ENCODE results near the gene TTLL13. TPM values are rescaled to one million over a fixed set of nuclear protein-coding genes. Genes with fewer than 3 reads are reported as not detected.
A peak's percentile ranks its signal among the peaks of the same experiment; 100 is the strongest.
"Not testable (repeated sequence)": the region's sequence is repeated elsewhere in the genome, so short reads cannot be mapped to it uniquely, and the experiment has no call there.

The TTLL13 gene
- total RNA-seq, 2 experiments from 2014 or later: 0.45 to 0.58 TPM

GRCh38 chr15:90286678-90287077 is 37.3 kb downstream of the TTLL13 start:
- POLR2A ChIA-PET: interaction anchor here (0.8 kb wide), 1 partner anchor 108 kb away, joined by 4 read pairs; no protein-coding TSS in a partner anchor

DNA sequence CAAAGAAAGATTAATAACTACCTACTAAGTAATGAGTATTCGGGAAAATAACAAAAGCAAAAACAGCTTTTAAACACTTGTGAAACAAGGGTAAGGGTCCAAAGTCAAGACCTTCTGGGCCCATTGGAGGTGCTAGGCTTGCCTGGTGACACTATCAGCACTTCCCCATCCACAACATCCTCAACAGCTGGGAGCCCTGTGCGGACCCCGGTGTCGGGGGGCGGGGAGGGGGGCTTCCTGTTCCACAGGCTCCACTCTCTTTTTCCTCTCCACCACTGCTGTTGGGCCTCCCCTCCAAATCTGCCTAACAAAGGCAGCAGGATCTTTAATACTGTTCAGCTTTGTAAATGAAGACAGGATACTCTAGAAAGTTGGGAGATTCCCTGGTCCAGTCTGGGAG is 37.7 kb downstream of the TTLL13 start:
- no peak overlapping the region for H3K27ac Mint-ChIP-seq
- H3K4me1 Mint-ChIP-seq: peaks cover 6% of the 10 kb centered on the region
- no peak overlapping the region for H3K4me3 Mint-ChIP-seq
- no peaks in the 10 kb centered on the region for H3K36me3 Mint-ChIP-seq (ENCODE audit: low read depth)
- POLR2A ChIA-PET: interaction anchor here (0.8 kb wide), 1 partner anchor 108 kb away, joined by 4 read pairs; no protein-coding TSS in a partner anchor
- no peaks in the 10 kb centered on the region for H3K9me3 Mint-ChIP-seq
- no peak for DNase-seq
- H3K27me3 Mint-ChIP-seq: no peaks in the 10 kb centered on the region
- CTCF ChIA-PET: interaction anchor here (0.6 to 1.7 kb wide), 7 partner anchors 11 to 525 kb away, joined by 3 to 12 read pairs (median 3); partner anchors contain the start of gene IDH2

More at GRCh38 chr15:90286678-90287077, 37.3 kb downstream of the TTLL13 start:
- H3K36me3 Mint-ChIP-seq (ENCODE audit: low read depth): no peaks in the 10 kb centered on the region
- CTCF ChIA-PET: interaction anchor here (0.6 to 1.7 kb wide), 7 partner anchors 11 to 525 kb away, joined by 3 to 12 read pairs (median 3); partner anchors contain the start of gene IDH2
- H3K4me1 Mint-ChIP-seq: peaks cover 4% of the 10 kb centered on the region
- peak; percentile 43 for DNase-seq
- H3K4me3 Mint-ChIP-seq: no peak overlapping the region
- H3K9me3 Mint-ChIP-seq: no peaks in the 10 kb centered on the region
- H3K27ac Mint-ChIP-seq: no peak overlapping the region
- H3K27me3 Mint-ChIP-seq: no peaks in the 10 kb centered on the region

GRCh38 chr15:90287946-90288345 is 38.6 kb downstream of the TTLL13 start:
- H3K4me3 Mint-ChIP-seq: no peak overlapping the region
- H3K27ac Mint-ChIP-seq: no peak overlapping the region
- no peak for DNase-seq
- H3K4me1 Mint-ChIP-seq: peaks cover 6% of the 10 kb centered on the region
- H3K36me3 Mint-ChIP-seq (ENCODE audit: low read depth): no peaks in the 10 kb centered on the region
- H3K27me3 Mint-ChIP-seq: no peaks in the 10 kb centered on the region
- ChIA-PET POLR2A (interaction anchor here (1.4 kb wide), 1 partner anchor 55 kb away, joined by 3 read pairs; the partner anchor contains the start of gene CIB1), CTCF (interaction anchor here (0.6 to 1.6 kb wide), 4 partner anchors 15 to 145 kb away, joined by 3 to 5 read pairs (median 3); no protein-coding TSS in a partner anchor)
- no peaks in the 10 kb centered on the region for H3K9me3 Mint-ChIP-seq

DNA sequence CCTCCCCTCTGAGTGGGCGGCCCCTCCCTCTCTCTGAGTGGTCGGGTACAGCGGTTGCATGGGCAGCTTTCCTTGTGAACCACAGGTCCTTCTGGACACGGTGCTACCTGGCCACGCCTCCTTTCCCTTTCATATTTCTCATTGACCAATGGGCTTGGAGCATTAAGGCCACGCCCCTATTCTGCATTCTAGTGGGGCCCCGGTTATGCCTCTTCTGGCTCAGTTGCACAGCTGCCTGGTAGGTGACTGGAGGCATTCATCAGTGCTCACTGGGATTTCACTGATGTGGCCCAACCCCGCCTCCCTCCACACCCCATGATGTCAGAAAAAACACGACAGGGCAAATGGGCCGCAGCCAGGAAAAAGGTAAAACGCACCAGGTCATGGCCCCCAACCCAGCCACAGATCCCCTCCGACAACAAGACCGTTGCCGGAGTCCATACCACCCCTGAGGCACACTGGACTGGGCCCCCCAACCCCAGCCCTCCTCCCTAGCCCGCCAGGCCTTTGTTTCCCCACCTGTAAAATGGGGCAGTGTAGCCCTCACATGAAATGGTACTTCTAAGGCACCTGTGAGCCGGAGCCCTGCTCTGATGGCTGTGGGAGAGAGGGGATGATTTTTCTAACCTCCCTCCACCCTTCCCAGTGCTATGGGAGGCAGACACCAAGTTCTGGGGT is 42.5 kb downstream of the TTLL13 start:
- Mint-ChIP-seq H3K36me3 (ENCODE audit: low read depth) (no peaks in the 10 kb centered on the region), H3K27me3 (peaks cover 16% of the 10 kb centered on the region), H3K27ac (no peak overlapping the region), H3K4me3 (no peak overlapping the region), H3K9me3 (no peaks in the 10 kb centered on the region), H3K4me1 (peaks cover 19% of the 10 kb centered on the region)
- peak; percentile 38 for DNase-seq
- ChIA-PET POLR2A (no interaction called here), CTCF (interaction anchor here (1.2 to 4.3 kb wide), 4 partner anchors 11 to 148 kb away, joined by 3 to 49 read pairs (median 7); no protein-coding TSS in a partner anchor)

- H3K36me3 Mint-ChIP-seq (ENCODE audit: low read depth); H3K9me3 Mint-ChIP-seq; H3K4me3 Mint-ChIP-seq: not testable (repeated sequence)
- peak overlapping the region; percentile 18 for H3K27ac Mint-ChIP-seq
- peak; percentile 80 for DNase-seq
- POLR2A ChIA-PET: interaction anchor here (0.6 to 1.5 kb wide), 6 partner anchors 11 to 301 kb away, joined by 3 to 5 read pairs (median 3); partner anchors contain the start of genes CIB1, IQGAP1 and NGRN
- CTCF ChIA-PET: interaction anchor here (0.8 to 4.3 kb wide), 43 partner anchors 8 to 642 kb away, joined by 3 to 49 read pairs (median 4); partner anchors contain the start of genes CIB1, GDPGP1, HDDC3 and IQGAP1
- H3K27me3 Mint-ChIP-seq: peaks cover 16% of the 10 kb centered on the region
- peaks cover 26% of the 10 kb centered on the region for H3K4me1 Mint-ChIP-seq
Measured at GRCh38 chr15:90293040-90293810, 43.9 kb downstream of the TTLL13 start.

DNA sequence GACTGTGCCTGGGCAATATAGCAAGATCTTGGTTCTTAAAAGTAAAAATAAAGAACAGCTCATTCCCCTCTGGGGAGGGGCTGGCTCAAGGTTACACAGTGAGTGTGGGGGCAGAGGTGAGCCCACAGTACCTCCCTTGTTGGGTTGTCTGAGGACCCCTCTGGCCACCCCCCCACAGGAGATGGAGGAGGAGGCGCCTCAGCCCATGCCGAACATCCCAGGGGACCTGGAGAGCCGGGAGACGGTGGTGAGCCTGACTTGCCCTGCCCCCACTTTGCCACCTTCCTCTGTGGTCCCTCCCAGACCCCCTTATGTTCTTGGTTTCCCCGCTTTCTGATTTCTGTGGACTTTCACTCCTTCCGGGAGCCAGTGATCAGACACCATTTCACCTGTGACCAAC is 44.8 kb downstream of the TTLL13 start:
- DNase-seq: no peak
- Mint-ChIP-seq H3K9me3 (no peaks in the 10 kb centered on the region), H3K27me3 (peaks cover 16% of the 10 kb centered on the region), H3K27ac (no peak overlapping the region), H3K4me1 (peaks cover 26% of the 10 kb centered on the region), H3K4me3 (no peak overlapping the region), H3K36me3 (ENCODE audit: low read depth) (no peaks in the 10 kb centered on the region)
- ChIA-PET CTCF (interaction anchor here (0.8 to 4.3 kb wide), 21 partner anchors 9 to 641 kb away, joined by 3 to 49 read pairs (median 6); partner anchors contain the start of genes CIB1, GDPGP1, IQGAP1 and TTLL13), POLR2A (interaction anchor here (1.0 to 1.2 kb wide), 2 partner anchors 28 to 300 kb away, joined by 3 read pairs; partner anchors contain the start of gene NGRN)

- no peaks in the 10 kb centered on the region for H3K36me3 Mint-ChIP-seq (ENCODE audit: low read depth)
- H3K27ac Mint-ChIP-seq: no peak overlapping the region
Measured at GRCh38 chr15:90294601-90295269, 45.4 kb downstream of the TTLL13 start.

DNA sequence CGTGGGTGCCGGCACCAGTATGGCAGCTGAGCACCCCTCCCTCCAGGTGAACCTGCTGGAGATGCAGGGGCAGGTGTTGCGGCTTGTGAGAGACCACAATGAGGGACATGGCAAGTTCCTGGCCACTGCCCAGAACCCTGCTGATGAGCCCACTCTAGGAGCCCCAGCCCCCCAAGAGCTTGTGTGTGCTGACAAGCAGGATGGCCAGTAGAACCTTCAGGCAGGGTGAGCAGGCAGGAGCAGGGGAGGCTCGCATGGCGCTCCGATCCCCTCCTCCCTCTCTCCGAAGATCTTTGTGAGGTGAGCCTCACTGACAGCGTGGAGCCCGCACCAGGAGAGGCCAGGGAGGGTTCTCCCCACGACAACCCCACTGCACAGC is 45.9 kb downstream of the TTLL13 start:
- no peak for DNase-seq
- Mint-ChIP-seq H3K27ac (no peak overlapping the region), H3K9me3 (no peaks in the 10 kb centered on the region), H3K36me3 (ENCODE audit: low read depth) (no peaks in the 10 kb centered on the region), H3K27me3 (peaks cover 16% of the 10 kb centered on the region), H3K4me3 (no peak overlapping the region), H3K4me1 (peaks cover 26% of the 10 kb centered on the region)
- CTCF ChIA-PET: interaction anchor here (0.6 to 0.7 kb wide), 2 partner anchors 57 to 208 kb away, joined by 3 read pairs; no protein-coding TSS in a partner anchor
- POLR2A ChIA-PET: no interaction called here

More at GRCh38 chr15:90294601-90295269, 45.4 kb downstream of the TTLL13 start:
- H3K4me1 Mint-ChIP-seq: peaks cover 26% of the 10 kb centered on the region
- ChIA-PET CTCF (interaction anchor here (0.6 kb wide), 1 partner anchor 209 kb away, joined by 3 read pairs; no protein-coding TSS in a partner anchor), POLR2A (no interaction called here)
- DNase-seq: no peak
- peaks cover 16% of the 10 kb centered on the region for H3K27me3 Mint-ChIP-seq
- no peak overlapping the region for H3K4me3 Mint-ChIP-seq
- H3K9me3 Mint-ChIP-seq: no peaks in the 10 kb centered on the region

DNA sequence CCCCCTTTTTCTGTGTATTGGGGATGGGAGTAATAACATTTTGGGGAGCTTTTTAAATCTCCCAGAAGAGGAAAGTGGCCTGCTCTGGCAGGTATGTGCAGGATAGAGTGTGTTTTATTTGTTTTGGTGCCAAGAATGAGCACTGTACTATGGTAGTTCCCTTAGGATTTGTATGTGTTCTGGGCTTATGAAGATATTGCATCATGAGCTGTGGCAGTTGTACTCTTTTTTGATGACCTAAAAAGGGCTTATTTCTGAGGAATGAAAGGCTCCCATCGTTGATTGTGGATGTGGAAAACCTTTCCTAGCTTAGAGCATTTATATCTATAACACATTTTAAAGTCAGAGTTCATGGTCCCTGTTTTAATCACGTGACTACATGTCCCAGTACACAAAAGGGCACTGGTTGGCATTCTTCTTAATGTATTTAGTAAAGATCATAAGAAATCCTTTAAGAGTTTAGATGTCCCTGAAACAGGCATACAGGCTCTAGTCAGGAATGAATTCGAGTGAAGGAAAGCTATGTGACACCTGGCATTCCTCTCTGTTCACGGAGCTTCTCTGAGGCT is 47.0 kb downstream of the TTLL13 start:
- H3K27ac Mint-ChIP-seq; H3K36me3 Mint-ChIP-seq (ENCODE audit: low read depth); DNase-seq; H3K9me3 Mint-ChIP-seq; H3K4me3 Mint-ChIP-seq; POLR2A ChIA-PET: not testable (repeated sequence)
- Mint-ChIP-seq H3K4me1 (peaks cover 36% of the 10 kb centered on the region), H3K27me3 (peaks cover 16% of the 10 kb centered on the region)
- CTCF ChIA-PET: interaction anchor here (0.6 to 1.3 kb wide), 6 partner anchors 9 to 299 kb away, joined by 3 to 5 read pairs (median 4); no protein-coding TSS in a partner anchor

GRCh38 chr15:90297021-90297420 is 47.7 kb downstream of the TTLL13 start:
- H3K4me3 Mint-ChIP-seq: no peak overlapping the region
- ChIA-PET CTCF (interaction anchor here (1.0 to 1.3 kb wide), 3 partner anchors 8 to 15 kb away, joined by 3 to 5 read pairs (median 4); no protein-coding TSS in a partner anchor), POLR2A (no interaction called here)
- peaks cover 16% of the 10 kb centered on the region for H3K27me3 Mint-ChIP-seq
- no peaks in the 10 kb centered on the region for H3K36me3 Mint-ChIP-seq (ENCODE audit: low read depth)
- no peaks in the 10 kb centered on the region for H3K9me3 Mint-ChIP-seq
- H3K27ac Mint-ChIP-seq: no peak overlapping the region
- H3K4me1 Mint-ChIP-seq: peaks cover 38% of the 10 kb centered on the region
- DNase-seq: no peak

DNA sequence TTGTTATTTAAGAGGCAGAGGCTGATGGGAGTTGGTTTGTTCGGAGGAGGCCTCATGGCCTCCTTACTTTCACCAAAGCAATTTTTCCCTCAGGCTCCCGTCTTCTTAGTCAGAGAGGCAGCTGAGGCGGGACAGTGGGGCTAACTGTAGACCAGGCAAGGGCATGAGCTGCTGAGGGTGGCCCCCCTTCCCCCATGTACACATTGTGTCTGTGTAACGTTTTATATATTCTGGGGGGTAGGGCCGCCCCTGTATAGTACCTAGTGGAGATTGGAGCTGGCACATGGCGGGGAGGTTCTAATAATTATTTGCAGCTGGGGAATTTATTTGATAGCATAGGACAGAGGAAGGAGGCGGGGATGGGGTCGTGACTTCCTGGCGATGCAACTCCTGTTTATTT is 51.2 kb downstream of the TTLL13 start:
- DNase-seq: no peak
- H3K4me1 Mint-ChIP-seq: peaks cover 37% of the 10 kb centered on the region
- CTCF ChIA-PET: interaction anchor here (0.7 to 5.5 kb wide), 19 partner anchors 8 to 634 kb away, joined by 3 to 49 read pairs (median 6); partner anchors contain the start of genes SEMA4B, TTLL13 and UNC45A
- H3K9me3 Mint-ChIP-seq: no peaks in the 10 kb centered on the region
- POLR2A ChIA-PET: no interaction called here
- H3K27me3 Mint-ChIP-seq: peaks cover 3% of the 10 kb centered on the region
- no peaks in the 10 kb centered on the region for H3K36me3 Mint-ChIP-seq (ENCODE audit: low read depth)
- no peak overlapping the region for H3K27ac Mint-ChIP-seq
- no peak overlapping the region for H3K4me3 Mint-ChIP-seq
